A549 (cell line): Measurements from ENCODE around the gene NR4A1.

Source experiments
- CEBPB ChIP-seq, 2 experiments: fragments of >200 bp in 1 of 2; sonication (Bioruptor Twin) in 1 of 2; formaldehyde crosslinking in 1 of 2; IDR thresholded peaks; 2 replicates each; pipeline ENCODE4 v1.6.1; 2012 to 2016
- EP300 ChIP-seq, 2 experiments: fragments of >200 bp; sonication (Bioruptor Twin); formaldehyde crosslinking; IDR thresholded peaks; 2 replicates in 1 of 2; 3 replicates in 1 of 2; pipeline ENCODE4 v1.6.1; 2016 to 2017
- ESRRA ChIP-seq: fragments of 150-350 bp; IDR thresholded peaks from 2 replicates; pipeline ENCODE4 v1.6.1; 2014; ENCODE audit warnings: mild to moderate bottlenecking, low read length, borderline replicate concordance
- HDAC2 ChIP-seq: fragments of 200-600 bp; sonication (generic); IDR thresholded peaks from 2 replicates; pipeline ENCODE4 v1.6.1; 2016
- KDM1A ChIP-seq: fragments of 200-600 bp; sonication (generic); IDR thresholded peaks from 2 replicates; pipeline ENCODE4 v1.6.1; 2016; ENCODE audit warnings: low read depth, mild to moderate bottlenecking
- KDM5A ChIP-seq: fragments of 200-600 bp; sonication (generic); IDR thresholded peaks from 2 replicates; pipeline ENCODE4 v1.6.1; 2016; ENCODE audit warnings: antibody characterized with exemption, mild to moderate bottlenecking
- MAFK ChIP-seq: fragments of 450-650 bp; IDR thresholded peaks from 2 replicates; pipeline ENCODE4 v1.6.1; 2014; ENCODE audit not compliant: partially characterized antibody
- MYC ChIP-seq: IDR thresholded peaks from 2 replicates; pipeline ENCODE4 v1.6.1; 2012; ENCODE audit warnings: mild to moderate bottlenecking, inconsistent platforms, low read length, improper control_type of control experiment, borderline replicate concordance
- POLR2A ChIP-seq: IDR thresholded peaks from 2 replicates; pipeline ENCODE4 v1.6.1; 2012; ENCODE audit warnings: mild to moderate bottlenecking, low read length
- POLR2AphosphoS2 ChIP-seq: conservative IDR thresholded peaks from 2 replicates; pipeline ENCODE4 v1.6.1; 2012; ENCODE audit warnings: low read length, improper control_type of control experiment, inconsistent platforms
- RFX5 ChIP-seq: fragments of 450-650 bp; IDR thresholded peaks from 2 replicates; pipeline ENCODE4 v1.7.1; 2014; ENCODE audit warnings: antibody characterized with exemption, mild to moderate bottlenecking, moderate library complexity
- TF ChIP-seq, protein P1 (sequence below): fragments of >200 bp; sonication (Bioruptor Twin); formaldehyde crosslinking; IDR thresholded peaks from 3 replicates; pipeline ENCODE4 v1.5.1; 2016
- TF ChIP-seq, protein P2 (sequence below): fragments of 450-650 bp; IDR thresholded peaks from 2 replicates; pipeline ENCODE4 v1.6.1; 2014; ENCODE audit warnings: antibody characterized with exemption
- TF ChIP-seq, protein P3 (sequence below): fragments of 250-450 bp; sonication (Bioruptor Pico); IDR thresholded peaks from 2 replicates; pipeline ENCODE4 v1.5.0; 2021; ENCODE audit warnings: mild to moderate bottlenecking, moderate library complexity, borderline replicate concordance

DNA sequence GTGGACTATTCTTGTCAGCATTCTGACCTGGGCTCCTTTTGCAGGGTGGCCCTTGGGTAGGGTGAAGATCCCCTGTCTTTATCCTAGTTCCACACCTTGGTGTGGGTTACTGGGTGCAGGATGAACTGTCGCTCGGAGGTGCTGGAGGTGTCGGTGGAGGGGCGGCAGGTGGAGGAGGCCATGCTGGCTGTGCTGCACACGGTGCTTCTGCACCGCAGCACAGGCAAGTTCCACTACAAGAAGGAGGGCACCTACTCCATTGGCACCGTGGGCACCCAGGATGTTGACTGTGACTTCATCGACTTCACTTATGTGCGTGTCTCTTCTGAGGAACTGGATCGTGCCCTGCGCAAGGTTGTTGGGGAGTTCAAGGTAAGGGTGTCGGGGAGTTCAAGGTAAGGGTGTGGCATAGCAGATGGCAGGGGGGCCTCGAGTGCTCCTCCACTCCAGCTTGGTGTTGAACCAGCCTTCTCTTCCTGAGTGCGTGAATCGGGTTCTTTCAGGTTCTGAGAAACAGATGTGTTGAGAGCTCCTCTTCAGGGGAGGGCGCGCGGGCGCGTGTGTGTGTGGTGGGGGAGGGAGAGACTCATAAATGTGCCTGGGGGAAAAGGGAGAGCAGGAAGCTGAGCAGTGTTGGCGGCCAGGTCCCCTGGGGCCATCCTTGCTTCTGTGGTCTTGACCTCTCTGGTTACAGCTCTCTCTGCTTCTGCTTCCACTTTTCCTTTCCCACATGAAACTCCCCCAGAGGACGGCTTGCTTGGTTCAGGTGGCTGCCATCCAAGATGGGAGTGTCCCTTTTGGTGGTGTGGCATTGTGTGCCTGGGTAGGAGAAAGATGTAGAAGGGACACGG, 22.5 kb downstream of the NR4A1 start:
- TF ChIP-seq, protein P1, sequence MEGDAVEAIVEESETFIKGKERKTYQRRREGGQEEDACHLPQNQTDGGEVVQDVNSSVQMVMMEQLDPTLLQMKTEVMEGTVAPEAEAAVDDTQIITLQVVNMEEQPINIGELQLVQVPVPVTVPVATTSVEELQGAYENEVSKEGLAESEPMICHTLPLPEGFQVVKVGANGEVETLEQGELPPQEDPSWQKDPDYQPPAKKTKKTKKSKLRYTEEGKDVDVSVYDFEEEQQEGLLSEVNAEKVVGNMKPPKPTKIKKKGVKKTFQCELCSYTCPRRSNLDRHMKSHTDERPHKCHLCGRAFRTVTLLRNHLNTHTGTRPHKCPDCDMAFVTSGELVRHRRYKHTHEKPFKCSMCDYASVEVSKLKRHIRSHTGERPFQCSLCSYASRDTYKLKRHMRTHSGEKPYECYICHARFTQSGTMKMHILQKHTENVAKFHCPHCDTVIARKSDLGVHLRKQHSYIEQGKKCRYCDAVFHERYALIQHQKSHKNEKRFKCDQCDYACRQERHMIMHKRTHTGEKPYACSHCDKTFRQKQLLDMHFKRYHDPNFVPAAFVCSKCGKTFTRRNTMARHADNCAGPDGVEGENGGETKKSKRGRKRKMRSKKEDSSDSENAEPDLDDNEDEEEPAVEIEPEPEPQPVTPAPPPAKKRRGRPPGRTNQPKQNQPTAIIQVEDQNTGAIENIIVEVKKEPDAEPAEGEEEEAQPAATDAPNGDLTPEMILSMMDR: no peak
- TF ChIP-seq ESRRA (no peak), KDM1A (no peak), POLR2A (no peak), KDM5A (no peak), POLR2AphosphoS2 (no peak), CEBPB (IDR thresholded peaks at IDR 0.05) (no peak), MYC (no peak), RFX5 (no peak), EP300 (IDR thresholded peaks at IDR 0.05) (no peak), MAFK (no peak), HDAC2 (no peak)
- TF ChIP-seq, protein P2, sequence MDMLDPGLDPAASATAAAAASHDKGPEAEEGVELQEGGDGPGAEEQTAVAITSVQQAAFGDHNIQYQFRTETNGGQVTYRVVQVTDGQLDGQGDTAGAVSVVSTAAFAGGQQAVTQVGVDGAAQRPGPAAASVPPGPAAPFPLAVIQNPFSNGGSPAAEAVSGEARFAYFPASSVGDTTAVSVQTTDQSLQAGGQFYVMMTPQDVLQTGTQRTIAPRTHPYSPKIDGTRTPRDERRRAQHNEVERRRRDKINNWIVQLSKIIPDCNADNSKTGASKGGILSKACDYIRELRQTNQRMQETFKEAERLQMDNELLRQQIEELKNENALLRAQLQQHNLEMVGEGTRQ: no peak
- TF ChIP-seq, protein P3, sequence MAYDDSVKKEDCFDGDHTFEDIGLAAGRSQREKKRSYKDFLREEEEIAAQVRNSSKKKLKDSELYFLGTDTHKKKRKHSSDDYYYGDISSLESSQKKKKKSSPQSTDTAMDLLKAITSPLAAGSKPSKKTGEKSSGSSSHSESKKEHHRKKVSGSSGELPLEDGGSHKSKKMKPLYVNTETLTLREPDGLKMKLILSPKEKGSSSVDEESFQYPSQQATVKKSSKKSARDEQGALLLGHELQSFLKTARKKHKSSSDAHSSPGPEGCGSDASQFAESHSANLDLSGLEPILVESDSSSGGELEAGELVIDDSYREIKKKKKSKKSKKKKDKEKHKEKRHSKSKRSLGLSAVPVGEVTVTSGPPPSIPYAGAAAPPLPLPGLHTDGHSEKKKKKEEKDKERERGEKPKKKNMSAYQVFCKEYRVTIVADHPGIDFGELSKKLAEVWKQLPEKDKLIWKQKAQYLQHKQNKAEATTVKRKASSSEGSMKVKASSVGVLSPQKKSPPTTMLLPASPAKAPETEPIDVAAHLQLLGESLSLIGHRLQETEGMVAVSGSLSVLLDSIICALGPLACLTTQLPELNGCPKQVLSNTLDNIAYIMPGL (CRISPR knock-in tag): no peak
